NT2/D1 (cell line): Measurements from ENCODE around the gene SECTM1.
"Not testable (repeated sequence)": the region's sequence is repeated elsewhere in the genome, so short reads cannot be mapped to it uniquely, and the experiment has no call there.

Source experiments
- DNase-seq: peaks from one replicate; pipeline ENCODE4 v3.0.0-alpha.2; 2011; ENCODE audit warnings: low read depth, low spot score
- H3K27me3 ChIP-seq: 2 replicates; pipeline ENCODE4 v1.6.0; 2011; ENCODE audit warnings: mild to moderate bottlenecking; ENCODE audit not compliant: insufficient read length, insufficient read depth
- H3K36me3 ChIP-seq: 2 replicates; pipeline ENCODE4 v1.6.1; 2011; ENCODE audit warnings: mild to moderate bottlenecking, low read length, mixed read lengths; ENCODE audit not compliant: insufficient read depth, insufficient read length
- H3K4me1 ChIP-seq: 2 replicates; pipeline ENCODE4 v1.5.1; 2011; ENCODE audit not compliant: insufficient read depth, insufficient read length
- H3K4me3 ChIP-seq: 2 replicates; pipeline ENCODE4 v1.5.1; 2011; ENCODE audit warnings: low read depth; ENCODE audit not compliant: insufficient read length
- H3K9ac ChIP-seq: 2 replicates; pipeline ENCODE4 v1.6.0; 2011; ENCODE audit warnings: low read depth; ENCODE audit not compliant: insufficient read length
- H3K9me3 ChIP-seq: 2 replicates; pipeline ENCODE4 v1.5.1; 2011; ENCODE audit warnings: mild to moderate bottlenecking, low read length; ENCODE audit not compliant: insufficient read depth
- SUZ12 ChIP-seq: IDR thresholded peaks from 2 replicates; pipeline ENCODE4 v1.6.1; 2011; ENCODE audit not compliant: insufficient read length, insufficient read depth; ENCODE audit errors: extremely low read depth
- YY1 ChIP-seq: IDR thresholded peaks from 2 replicates; pipeline ENCODE4 v1.6.1; 2011; ENCODE audit not compliant: insufficient read length, insufficient read depth
- ZNF274 ChIP-seq: IDR thresholded peaks from 2 replicates; pipeline ENCODE4 v1.6.1; 2011; ENCODE audit warnings: mild to moderate bottlenecking, low read depth, low read length

SECTM1 gene

DNA sequence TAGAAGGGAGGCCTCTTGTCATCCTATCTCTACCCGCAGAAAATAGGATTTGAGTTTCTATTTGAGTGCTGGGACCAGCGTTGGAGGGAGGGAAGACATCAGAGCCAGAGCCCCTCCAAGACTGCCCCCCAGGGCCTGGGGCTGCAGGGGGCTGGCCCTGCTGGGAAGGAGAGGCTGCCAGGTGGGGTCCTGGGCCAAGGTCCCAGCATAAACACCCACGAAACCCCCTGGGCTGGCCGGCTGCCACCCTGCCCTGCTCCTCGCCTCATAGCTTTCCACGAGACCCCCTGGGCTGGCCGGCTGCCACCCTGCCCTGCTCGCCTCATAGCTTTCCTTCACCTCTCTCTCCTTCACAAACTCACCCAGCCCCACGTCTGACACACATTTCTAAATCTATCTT is 14.9 kb upstream of the SECTM1 start:
- Histone ChIP-seq H3K9me3 (no peaks in the 10 kb centered on the region), H3K36me3 (no peaks in the 10 kb centered on the region), H3K4me1 (peaks cover 23% of the 10 kb centered on the region), H3K27me3 (no peaks in the 10 kb centered on the region), H3K4me3 (no peak overlapping the region), H3K9ac (no peak overlapping the region)
- TF ChIP-seq YY1 (no peak), ZNF274 (no peak), SUZ12 (no peak)
- DNase-seq, result no peak

DNA sequence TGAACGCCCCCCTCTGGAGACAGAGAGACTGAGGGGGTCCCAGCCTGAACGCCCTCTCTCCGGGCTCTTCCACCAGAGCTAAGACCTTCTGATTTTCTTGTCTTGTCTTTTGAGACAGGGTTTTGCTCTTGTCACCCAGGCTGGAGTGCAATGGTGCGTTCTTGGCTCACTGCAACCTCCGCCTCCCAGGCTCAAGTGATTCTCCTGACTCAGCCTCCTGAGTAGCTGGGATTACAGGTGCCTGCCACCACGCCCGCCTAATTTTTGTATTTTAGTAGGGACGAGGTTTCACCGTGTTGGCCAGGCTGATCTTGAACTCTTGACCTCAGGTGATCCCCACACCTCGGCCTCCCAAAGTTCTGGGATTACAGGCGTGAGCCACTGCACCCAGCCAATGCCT is 14.4 kb upstream of the SECTM1 start:
- not testable (repeated sequence) for DNase-seq, H3K27me3 ChIP-seq, H3K9ac ChIP-seq, H3K36me3 ChIP-seq, H3K9me3 ChIP-seq, H3K4me3 ChIP-seq
- peaks cover 23% of the 10 kb centered on the region for H3K4me1 ChIP-seq

DNA sequence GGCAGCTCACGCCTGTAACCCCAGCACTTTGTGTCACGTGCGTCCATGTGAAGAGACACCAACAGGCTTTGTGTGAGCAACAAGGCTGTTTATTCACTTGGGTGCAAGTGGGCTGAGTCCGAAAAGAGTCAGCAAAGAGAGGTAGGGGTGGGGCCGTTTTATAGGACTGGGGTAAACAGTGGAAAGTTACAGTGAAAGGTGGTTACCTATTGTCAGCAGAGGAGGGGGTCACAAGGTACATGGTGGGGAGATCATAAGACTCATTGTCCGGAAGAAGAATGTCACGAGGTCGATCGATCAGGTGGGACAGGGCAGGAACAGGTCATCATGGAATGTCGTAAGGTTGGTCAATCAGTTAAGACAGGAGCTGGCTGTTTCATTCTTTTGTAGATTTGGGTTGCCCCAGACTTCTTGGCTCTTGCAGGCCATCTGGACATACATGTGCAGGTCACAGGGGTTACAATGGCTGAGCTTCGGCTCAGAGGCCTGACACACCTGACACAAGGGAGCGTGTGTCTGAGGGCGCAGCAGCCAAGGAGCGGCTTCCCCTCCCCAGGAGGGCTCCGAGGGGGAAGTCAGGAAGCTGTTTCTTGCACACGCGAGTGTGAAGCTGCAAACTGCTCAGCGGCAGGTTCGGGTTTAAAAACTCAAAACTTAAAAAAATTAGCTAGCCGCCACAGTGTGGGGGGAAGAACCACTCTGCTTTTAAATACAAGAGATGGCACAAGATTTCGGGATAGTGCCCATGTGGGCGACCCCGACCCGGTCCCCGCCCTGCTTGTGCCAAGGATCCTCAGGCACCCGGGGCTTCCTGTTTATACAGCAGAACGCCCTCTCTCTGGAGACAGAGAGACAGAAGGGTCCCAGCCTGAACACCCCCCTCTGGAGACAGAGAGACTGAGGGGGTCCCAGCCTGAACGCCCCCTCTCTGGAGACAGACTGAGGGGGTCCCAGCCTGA is 13.1 kb upstream of the SECTM1 start:
- H3K9ac ChIP-seq, result no peak overlapping the region
- peaks cover 6% of the 10 kb centered on the region for H3K27me3 ChIP-seq
- H3K9me3 ChIP-seq, result no peaks in the 10 kb centered on the region
- no peak overlapping the region for H3K4me3 ChIP-seq
- DNase-seq, result no peak
- H3K4me1 ChIP-seq, result peaks cover 19% of the 10 kb centered on the region
- H3K36me3 ChIP-seq, result no peaks in the 10 kb centered on the region
- TF ChIP-seq ZNF274 (no peak), YY1 (no peak), SUZ12 (no peak)

DNA sequence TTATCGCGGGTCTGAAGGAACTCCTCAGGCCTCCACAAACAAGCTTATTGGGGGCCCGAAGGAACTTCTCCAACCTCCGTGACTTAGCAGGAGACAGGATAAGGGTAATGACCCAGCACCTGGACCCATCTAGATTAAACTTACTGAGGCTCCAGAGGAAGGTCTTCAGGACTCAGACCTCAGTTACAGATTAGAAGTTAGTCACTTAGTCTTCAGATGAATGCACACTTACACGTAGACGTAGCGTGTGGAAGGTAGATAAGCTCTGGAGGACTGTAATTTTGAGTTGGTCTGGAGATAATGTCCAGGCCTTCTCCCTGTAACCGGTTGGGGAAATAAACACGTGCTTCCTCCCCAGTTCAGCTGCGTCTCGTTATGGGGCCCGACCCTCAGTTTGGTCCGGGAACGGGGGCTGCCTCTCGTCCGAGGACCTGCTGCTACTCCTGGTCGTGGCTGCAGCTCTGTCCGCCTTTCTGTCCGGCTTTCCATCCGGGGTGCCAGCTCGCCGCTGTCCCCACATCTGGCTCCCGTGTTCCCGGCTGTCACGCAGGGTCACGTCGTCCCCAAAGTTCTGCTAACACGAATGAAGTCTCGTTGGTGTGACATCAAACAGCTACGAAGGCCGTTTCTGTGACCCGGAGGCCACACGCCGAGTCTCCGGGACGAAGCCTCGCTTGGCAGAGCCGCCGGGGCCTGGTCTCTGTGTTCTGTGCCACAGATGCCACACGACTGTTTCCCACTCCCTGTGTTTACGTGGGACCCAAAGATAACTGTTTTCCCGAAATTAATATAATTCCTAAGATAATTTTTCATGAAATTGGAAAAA is 11.8 kb upstream of the SECTM1 start:
- Histone ChIP-seq H3K27me3 (peaks cover 6% of the 10 kb centered on the region), H3K9ac (no peak overlapping the region), H3K4me3 (no peak overlapping the region), H3K4me1 (peaks cover 13% of the 10 kb centered on the region), H3K9me3 (peaks cover 9% of the 10 kb centered on the region; the same call in 1 of the 2 replicates), H3K36me3 (no peaks in the 10 kb centered on the region)
- TF ChIP-seq ZNF274, result no peak
- TF ChIP-seq YY1, result no peak
- TF ChIP-seq SUZ12, result no peak
- DNase-seq, result no peak

DNA sequence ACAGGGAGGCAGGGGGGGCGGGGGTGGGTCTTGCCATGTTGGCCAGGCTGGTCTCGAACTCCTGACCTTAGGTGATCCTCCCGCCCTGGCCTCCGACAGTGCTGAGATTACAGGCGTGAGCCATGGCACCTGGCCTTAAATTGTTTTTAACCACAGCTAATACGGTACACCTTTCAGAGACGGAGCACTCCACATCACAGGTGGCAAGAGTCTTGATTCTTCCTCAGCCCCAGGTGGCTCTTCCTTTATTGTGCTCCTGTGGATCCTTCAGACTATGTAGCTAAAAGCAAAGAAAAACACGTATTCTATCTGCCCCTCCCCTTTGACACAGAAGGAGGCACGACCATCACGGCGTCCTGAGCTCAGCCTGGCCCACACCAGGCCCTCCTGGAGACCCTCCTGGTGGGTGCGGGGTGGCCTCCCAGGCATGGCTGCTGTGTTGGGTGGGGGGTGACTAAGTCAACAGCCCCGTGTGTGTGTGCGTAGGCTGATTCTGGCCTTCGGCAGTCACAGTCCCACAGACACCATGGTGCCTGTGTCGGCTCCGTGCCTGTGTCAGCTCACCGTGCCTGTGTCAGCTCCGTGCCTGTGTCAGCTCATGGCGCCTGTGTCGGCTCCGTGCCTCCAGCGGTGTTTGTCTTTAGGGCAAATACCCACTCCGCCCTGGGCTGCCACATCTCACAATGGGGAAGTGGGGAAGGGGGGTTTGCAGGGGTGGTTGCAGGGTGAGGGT is 10.8 kb upstream of the SECTM1 start:
- peaks cover 13% of the 10 kb centered on the region for H3K4me1 ChIP-seq
- no peak for DNase-seq
- no peak overlapping the region for H3K4me3 ChIP-seq
- no peaks in the 10 kb centered on the region for H3K36me3 ChIP-seq
- H3K9ac ChIP-seq, result no peak overlapping the region
- H3K27me3 ChIP-seq, result peaks cover 9% of the 10 kb centered on the region
- no peak for TF ChIP-seq YY1
- no peak for TF ChIP-seq SUZ12
- no peak for TF ChIP-seq ZNF274
- peaks cover 11% of the 10 kb centered on the region; the same call in 1 of the 2 replicates for H3K9me3 ChIP-seq

DNA sequence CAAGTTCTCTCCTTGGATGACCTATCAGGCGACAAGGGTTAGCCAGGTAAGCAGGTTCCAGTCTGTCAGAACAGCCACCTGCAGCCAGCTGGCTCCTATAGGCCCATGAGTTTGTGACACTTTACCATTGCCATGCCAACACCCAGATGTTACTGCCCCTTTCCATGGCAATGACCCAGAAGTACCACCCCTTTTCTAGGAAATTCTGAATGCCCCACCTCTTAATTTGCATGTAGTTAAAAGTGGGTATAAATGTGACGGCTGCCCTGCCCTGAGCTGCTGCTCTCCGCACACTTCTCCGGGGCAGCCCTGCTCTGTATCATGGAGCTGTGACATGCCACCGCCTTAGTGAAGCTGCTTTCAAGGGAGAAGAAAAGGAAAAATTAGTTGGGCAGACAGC is 10.0 kb upstream of the SECTM1 start:
- Histone ChIP-seq H3K9me3 (peaks cover 11% of the 10 kb centered on the region; the same call in 1 of the 2 replicates), H3K9ac (no peak overlapping the region)
- DNase-seq, result no peak

More for the DNA sequence above, 10.0 kb upstream of the SECTM1 start:
- Histone ChIP-seq H3K4me3 (no peak overlapping the region), H3K4me1 (peaks cover 15% of the 10 kb centered on the region), H3K27me3 (peaks cover 17% of the 10 kb centered on the region), H3K36me3 (no peaks in the 10 kb centered on the region)
- TF ChIP-seq ZNF274 (no peak), SUZ12 (no peak), YY1 (no peak)
